ENCODE data around the gene SLC45A1. TPM values are rescaled to one million over a fixed set of nuclear protein-coding genes. Genes with fewer than 3 reads are reported as not detected.

Gene SLC45A1
- total RNA-seq, 1 donor from 2014 or later: 2.5 TPM

GRCh38 chr1:8348777-8349472, 31.0 kb downstream of the SLC45A1 start:
- no peak overlapping the region for H3K27ac Mint-ChIP-seq (ENCODE audit: unreplicated experiment)
- H3K36me3 Mint-ChIP-seq (ENCODE audit: low read depth): peaks cover 15% of the 10 kb centered on the region
- TF ChIP-seq, protein P1, sequence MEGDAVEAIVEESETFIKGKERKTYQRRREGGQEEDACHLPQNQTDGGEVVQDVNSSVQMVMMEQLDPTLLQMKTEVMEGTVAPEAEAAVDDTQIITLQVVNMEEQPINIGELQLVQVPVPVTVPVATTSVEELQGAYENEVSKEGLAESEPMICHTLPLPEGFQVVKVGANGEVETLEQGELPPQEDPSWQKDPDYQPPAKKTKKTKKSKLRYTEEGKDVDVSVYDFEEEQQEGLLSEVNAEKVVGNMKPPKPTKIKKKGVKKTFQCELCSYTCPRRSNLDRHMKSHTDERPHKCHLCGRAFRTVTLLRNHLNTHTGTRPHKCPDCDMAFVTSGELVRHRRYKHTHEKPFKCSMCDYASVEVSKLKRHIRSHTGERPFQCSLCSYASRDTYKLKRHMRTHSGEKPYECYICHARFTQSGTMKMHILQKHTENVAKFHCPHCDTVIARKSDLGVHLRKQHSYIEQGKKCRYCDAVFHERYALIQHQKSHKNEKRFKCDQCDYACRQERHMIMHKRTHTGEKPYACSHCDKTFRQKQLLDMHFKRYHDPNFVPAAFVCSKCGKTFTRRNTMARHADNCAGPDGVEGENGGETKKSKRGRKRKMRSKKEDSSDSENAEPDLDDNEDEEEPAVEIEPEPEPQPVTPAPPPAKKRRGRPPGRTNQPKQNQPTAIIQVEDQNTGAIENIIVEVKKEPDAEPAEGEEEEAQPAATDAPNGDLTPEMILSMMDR (conservative IDR thresholded peaks at IDR 0.05): peak; percentile 89
- H3K4me1 Mint-ChIP-seq: peaks cover 33% of the 10 kb centered on the region
- peaks cover 7% of the 10 kb centered on the region for H3K9me3 Mint-ChIP-seq
- peak overlapping the region; percentile 77 for H3K4me3 Mint-ChIP-seq
- H3K27me3 Mint-ChIP-seq (ENCODE audit: low read depth): peaks cover 10% of the 10 kb centered on the region
- DNase-seq (ENCODE audit: low read depth, low spot score): peak; percentile 64

GRCh38 chr1:8349473-8349865, 31.6 kb downstream of the SLC45A1 start:
- peaks cover 10% of the 10 kb centered on the region for H3K27me3 Mint-ChIP-seq (ENCODE audit: low read depth)
- TF ChIP-seq, protein P1 (conservative IDR thresholded peaks at IDR 0.05): no peak
- H3K27ac Mint-ChIP-seq (ENCODE audit: unreplicated experiment): no peak overlapping the region
- H3K36me3 Mint-ChIP-seq (ENCODE audit: low read depth): peaks cover 14% of the 10 kb centered on the region
- H3K9me3 Mint-ChIP-seq: peaks cover 5% of the 10 kb centered on the region
- H3K4me3 Mint-ChIP-seq: peak overlapping the region; percentile 58
- peaks cover 30% of the 10 kb centered on the region for H3K4me1 Mint-ChIP-seq
- DNase-seq (ENCODE audit: low read depth, low spot score): no peak

DNA sequence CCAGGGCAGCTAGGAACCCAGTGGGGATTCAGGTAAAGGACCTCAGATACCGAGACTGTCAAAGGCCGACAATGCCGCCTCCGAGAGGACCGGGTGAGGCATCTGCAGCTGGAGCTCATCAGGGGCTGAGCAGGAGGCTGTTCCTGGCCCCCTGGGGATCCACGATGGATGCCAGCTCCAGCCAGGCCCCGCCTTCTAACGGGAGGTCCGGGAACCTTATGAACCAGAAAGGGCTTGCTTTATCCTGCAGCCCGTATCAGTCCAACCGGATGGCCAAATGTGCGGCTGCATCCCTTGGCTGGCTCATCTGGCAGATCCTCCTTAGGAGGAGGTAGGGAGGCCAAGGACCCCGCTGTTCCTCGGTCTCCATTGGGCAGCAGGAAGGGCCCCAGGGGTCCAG, 32.0 kb downstream of the SLC45A1 start:
- DNase-seq (ENCODE audit: low read depth, low spot score): no peak
- Mint-ChIP-seq H3K9me3 (peaks cover under 1% of the 10 kb centered on the region), H3K4me3 (peak overlapping the region; percentile 58), H3K27me3 (ENCODE audit: low read depth) (peaks cover 10% of the 10 kb centered on the region), H3K27ac (ENCODE audit: unreplicated experiment) (no peak overlapping the region), H3K36me3 (ENCODE audit: low read depth) (peaks cover 9% of the 10 kb centered on the region), H3K4me1 (peaks cover 26% of the 10 kb centered on the region)
- TF ChIP-seq, protein P1 (conservative IDR thresholded peaks at IDR 0.05): no peak

- Mint-ChIP-seq H3K9me3 (no peaks in the 10 kb centered on the region), H3K27me3 (ENCODE audit: low read depth) (peaks cover 10% of the 10 kb centered on the region), H3K27ac (ENCODE audit: unreplicated experiment) (no peak overlapping the region), H3K36me3 (ENCODE audit: low read depth) (peaks cover 10% of the 10 kb centered on the region), H3K4me3 (peak overlapping the region; percentile 9), H3K4me1 (peaks cover 25% of the 10 kb centered on the region)
- DNase-seq (ENCODE audit: low read depth, low spot score): no peak
- TF ChIP-seq, protein P1 (conservative IDR thresholded peaks at IDR 0.05): no peak
Measured at GRCh38 chr1:8350914-8351684, 33.2 kb downstream of the SLC45A1 start.

GRCh38 chr1:8351693-8352470, 34.0 kb downstream of the SLC45A1 start:
- Mint-ChIP-seq H3K27ac (ENCODE audit: unreplicated experiment) (no peak overlapping the region), H3K4me1 (peaks cover 25% of the 10 kb centered on the region), H3K9me3 (no peaks in the 10 kb centered on the region), H3K36me3 (ENCODE audit: low read depth) (peaks cover 11% of the 10 kb centered on the region), H3K27me3 (ENCODE audit: low read depth) (peaks cover 5% of the 10 kb centered on the region), H3K4me3 (peak overlapping the region; percentile 72)
- peak; percentile 53 for DNase-seq (ENCODE audit: low read depth, low spot score)
- TF ChIP-seq, protein P1 (conservative IDR thresholded peaks at IDR 0.05): peak; percentile 64
